Germinal center (tissue), 1 donor: ENCODE results near the gene TEKTIP1.
"Not testable (repeated sequence)": the region's sequence is repeated elsewhere in the genome, so short reads cannot be mapped to it uniquely, and the experiment has no call there.

Experiments used
- DNase-seq: peaks from one replicate; pipeline ENCODE4 v3.0.0; 2012; ENCODE audit warnings: mixed read lengths, low spot score

The TEKTIP1 gene

GRCh38 chr19:3507371-3508120 is 31.4 kb upstream of the TEKTIP1 start:
- DNase-seq = no peak

GRCh38 chr19:3508121-3508661 is 30.8 kb upstream of the TEKTIP1 start:
- not testable (repeated sequence) for DNase-seq

- no peak for DNase-seq
Observed at GRCh38 chr19:3508771-3509535, 30.0 kb upstream of the TEKTIP1 start.

GRCh38 chr19:3509566-3509989 is 29.4 kb upstream of the TEKTIP1 start:
- no peak for DNase-seq

- DNase-seq = no peak
Observed at GRCh38 chr19:3510727-3511126, 28.2 kb upstream of the TEKTIP1 start.

GRCh38 chr19:3511506-3512251 is 27.3 kb upstream of the TEKTIP1 start:
- DNase-seq = no peak

- no peak for DNase-seq
Observed at GRCh38 chr19:3512562-3513228, 26.3 kb upstream of the TEKTIP1 start.

- DNase-seq = no peak
Observed at GRCh38 chr19:3513229-3514140, 25.5 kb upstream of the TEKTIP1 start.

- no peak for DNase-seq
Observed at GRCh38 chr19:3514930-3515329, 24.0 kb upstream of the TEKTIP1 start.

- no peak for DNase-seq
Observed at GRCh38 chr19:3515891-3516422, 23.0 kb upstream of the TEKTIP1 start.

GRCh38 chr19:3516675-3517207 is 22.2 kb upstream of the TEKTIP1 start:
- peak; percentile 92 for DNase-seq

- no peak for DNase-seq
Observed at GRCh38 chr19:3517638-3518037, 21.3 kb upstream of the TEKTIP1 start.

GRCh38 chr19:3518255-3518654 is 20.7 kb upstream of the TEKTIP1 start:
- no peak for DNase-seq

- DNase-seq = no peak
Observed at GRCh38 chr19:3518659-3519058, 20.3 kb upstream of the TEKTIP1 start.

GRCh38 chr19:3519126-3519525 is 19.8 kb upstream of the TEKTIP1 start:
- no peak for DNase-seq

- no peak for DNase-seq
Observed at GRCh38 chr19:3520166-3521103, 18.5 kb upstream of the TEKTIP1 start.

GRCh38 chr19:3521104-3521445 is 17.9 kb upstream of the TEKTIP1 start:
- DNase-seq = no peak

GRCh38 chr19:3522421-3523360 is 16.3 kb upstream of the TEKTIP1 start:
- DNase-seq = no peak
